ENCODE results near the gene CTSA. TPM values are rescaled to one million over a fixed set of nuclear protein-coding genes. Genes with fewer than 3 reads are reported as not detected.

Gene CTSA
- total and polyA plus RNA-seq, 2 experiments from 2014 or later = 39.9 to 63.9 TPM

GRCh38 chr20:45866454-45866853 lies 24.7 kb upstream of the CTSA start:
- no peaks in the 10 kb centered on the region for H3K79me2 ChIP-seq (replicated peaks; ENCODE audit: insufficient read depth)
- no peak for ATAC-seq
- H3K27ac ChIP-seq (ENCODE audit: low read depth) = no peak overlapping the region
- H3K27me3 Mint-ChIP-seq (ENCODE audit: insufficient read depth, low read depth, poor library complexity) = no peaks in the 10 kb centered on the region
- H3K36me3 Mint-ChIP-seq (ENCODE audit: low read depth) = no peaks in the 10 kb centered on the region
- TF ChIP-seq ZNF462 (CRISPR knock-in tag; IDR thresholded peaks at IDR 0.05) (no peak), STAT1 (IDR thresholded peaks at IDR 0.05; ENCODE audit: unreplicated experiment) (no peak)
- no peaks in the 10 kb centered on the region for H4K20me1 ChIP-seq (replicated peaks; ENCODE audit: insufficient read depth)
- no peaks in the 10 kb centered on the region for H3K27me3 ChIP-seq (ENCODE audit: insufficient read depth)
- no peak overlapping the region for H3K27ac Mint-ChIP-seq
- H3K4me1 ChIP-seq (ENCODE audit: insufficient read depth) = no peaks in the 10 kb centered on the region
- no peak overlapping the region for H3K4me2 ChIP-seq
- H2AFZ ChIP-seq = no peak overlapping the region
- H3K4me1 Mint-ChIP-seq = no peaks in the 10 kb centered on the region
- no peaks in the 10 kb centered on the region for H3K36me3 ChIP-seq (ENCODE audit: insufficient read depth)
- H3K4me3 Mint-ChIP-seq = no peak overlapping the region
- no peaks in the 10 kb centered on the region for H3K9me3 Mint-ChIP-seq
- no peaks in the 10 kb centered on the region for H3K9me2 ChIP-seq (ENCODE audit: insufficient read depth)
- H3K4me3 ChIP-seq = no peak overlapping the region
- DNase-seq (ENCODE audit: low spot score) = no peak
- 0 out of 2 replicates have a peak, but pooled peaks cover 6% of the 10 kb centered on the region for H3F3A ChIP-seq (replicated peaks; ENCODE audit: low read depth)

GRCh38 chr20:45867136-45867818 lies 23.9 kb upstream of the CTSA start:
- Mint-ChIP-seq H3K4me3 (no peak overlapping the region), H3K36me3 (ENCODE audit: low read depth) (no peaks in the 10 kb centered on the region), H3K9me3 (no peaks in the 10 kb centered on the region), H3K27ac (no peak overlapping the region), H3K27me3 (ENCODE audit: insufficient read depth, low read depth, poor library complexity) (no peaks in the 10 kb centered on the region), H3K4me1 (no peaks in the 10 kb centered on the region)
- Histone ChIP-seq H3F3A (replicated peaks; ENCODE audit: low read depth) (0 out of 2 replicates have a peak, but pooled peaks cover 6% of the 10 kb centered on the region), H3K79me2 (replicated peaks; ENCODE audit: insufficient read depth) (no peaks in the 10 kb centered on the region), H3K9me2 (ENCODE audit: insufficient read depth) (no peaks in the 10 kb centered on the region), H4K20me1 (replicated peaks; ENCODE audit: insufficient read depth) (no peaks in the 10 kb centered on the region), H3K4me2 (no peak overlapping the region), H3K36me3 (ENCODE audit: insufficient read depth) (no peaks in the 10 kb centered on the region), H3K27me3 (ENCODE audit: insufficient read depth) (no peaks in the 10 kb centered on the region), H3K4me3 (no peak overlapping the region), H2AFZ (no peak overlapping the region), H3K4me1 (ENCODE audit: insufficient read depth) (no peaks in the 10 kb centered on the region), H3K27ac (ENCODE audit: low read depth) (no peak overlapping the region)
- DNase-seq (ENCODE audit: low spot score) (no peak), ATAC-seq (no peak)
- TF ChIP-seq EZH2 (IDR thresholded peaks at IDR 0.05; ENCODE audit: low read depth, unreplicated experiment) = no peak
- TF ChIP-seq POLR2AphosphoS5 (IDR thresholded peaks at IDR 0.05; ENCODE audit: low read depth) = no peak
- no peak for TF ChIP-seq ETS1 (IDR thresholded peaks at IDR 0.05)
- TF ChIP-seq EZH2phosphoT487 (IDR thresholded peaks at IDR 0.05; ENCODE audit: unreplicated experiment) = no peak
- no peak for TF ChIP-seq ZNF114 (CRISPR knock-in tag; IDR thresholded peaks at IDR 0.05)

Measured in GM23338 (cell line).